GM21786 (cell line): Measurements from ENCODE around the gene ICA1.
"Not testable (repeated sequence)": the region's sequence is repeated elsewhere in the genome, so short reads cannot be mapped to it uniquely, and the experiment has no call there.

Experiments used
- ATAC-seq: cut with Tn5 transposase; IDR thresholded peaks from one replicate; pipeline ENCODE4 v1.9.1; 2021; ENCODE audit not compliant: unreplicated experiment

ICA1 gene

DNA sequence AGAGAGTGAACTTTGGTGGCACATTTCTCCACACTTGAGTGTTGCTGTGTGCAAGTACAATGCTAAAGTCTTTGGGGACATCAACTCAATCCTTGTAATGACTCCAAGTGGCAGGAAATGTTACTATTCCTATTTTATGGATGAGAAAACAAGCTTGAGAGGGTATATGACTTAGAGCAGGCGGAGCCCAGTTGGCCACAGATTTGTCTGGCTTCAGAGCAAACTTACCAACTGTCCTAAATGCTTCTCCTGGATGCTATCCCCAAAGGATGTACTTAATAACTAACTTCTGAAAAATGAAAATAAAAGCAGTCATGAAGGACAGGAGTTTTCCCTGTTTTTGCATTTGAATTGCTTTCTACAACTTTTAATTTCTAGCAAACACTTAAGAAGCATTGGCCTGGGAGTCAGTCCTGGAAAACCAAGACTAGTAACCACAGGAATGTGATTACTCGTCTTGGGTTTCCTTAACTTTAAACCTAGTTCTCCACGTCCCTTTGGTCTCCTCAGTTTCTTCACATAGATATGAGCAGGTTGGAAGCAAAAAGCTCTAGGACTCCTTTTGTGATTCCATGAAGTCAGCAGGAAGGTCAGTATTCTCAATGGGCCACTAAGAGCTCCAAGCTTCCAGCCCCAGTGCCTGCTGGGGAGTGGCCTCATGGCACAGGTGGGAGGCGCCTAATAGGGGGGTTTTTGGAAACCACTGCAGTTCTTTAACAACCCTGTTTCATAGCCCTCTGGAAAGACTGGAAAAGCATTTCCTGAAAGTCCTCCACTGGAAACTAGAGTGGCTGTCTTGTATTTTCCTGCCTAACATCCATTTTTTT, 152.6 kb downstream of the ICA1 start:
- no peak for ATAC-seq

DNA sequence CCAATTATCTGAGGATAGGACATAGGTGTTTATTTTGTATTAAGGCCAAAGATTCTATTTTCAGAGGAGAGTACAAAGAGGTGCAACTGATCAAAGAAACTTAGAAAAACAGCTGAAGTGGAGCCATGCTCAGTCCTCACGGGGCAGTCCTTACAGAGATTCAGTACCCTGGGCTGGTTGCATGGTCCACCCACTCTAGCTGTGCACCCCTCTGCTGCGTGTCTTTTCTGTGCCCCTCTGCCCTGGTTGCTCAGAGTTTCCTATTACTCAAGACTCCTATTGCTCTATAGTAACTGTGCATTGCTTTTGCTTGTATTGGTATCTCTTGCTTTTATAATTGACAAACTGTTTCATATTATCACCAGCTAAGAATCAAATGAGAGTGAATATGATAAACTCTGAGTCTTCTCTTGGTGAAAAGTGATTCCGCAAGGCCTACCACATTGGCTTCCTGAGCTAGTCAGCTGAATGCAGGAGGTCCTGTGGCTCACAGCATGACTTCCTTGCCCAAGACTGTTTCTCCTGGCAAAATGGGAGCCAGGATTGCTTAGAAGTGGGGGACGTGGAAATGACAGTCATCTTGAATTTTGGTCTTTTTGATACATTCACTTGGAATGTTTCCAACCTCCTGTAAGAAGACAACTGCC, 156.4 kb downstream of the ICA1 start:
- ATAC-seq, result no peak

DNA sequence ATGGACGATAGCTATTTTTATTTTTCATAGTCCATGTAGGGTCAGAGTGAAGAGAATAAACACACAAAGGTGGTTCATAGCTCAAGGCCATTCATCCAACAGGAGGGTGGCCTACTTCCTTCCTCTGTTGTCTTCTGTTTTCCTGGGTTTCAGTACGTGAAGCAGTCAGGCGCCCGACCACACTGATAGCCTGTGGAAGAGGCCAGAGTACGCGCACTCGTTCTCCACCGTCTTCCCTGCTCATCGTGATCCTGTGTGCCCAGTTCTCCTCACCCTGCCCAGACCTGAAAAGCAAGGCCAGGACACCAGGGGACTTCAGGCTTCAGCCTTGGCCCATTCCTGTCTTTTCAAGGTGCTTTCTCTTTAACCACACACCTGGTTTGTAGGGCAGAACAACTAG, 158.7 kb downstream of the ICA1 start:
- no peak for ATAC-seq

DNA sequence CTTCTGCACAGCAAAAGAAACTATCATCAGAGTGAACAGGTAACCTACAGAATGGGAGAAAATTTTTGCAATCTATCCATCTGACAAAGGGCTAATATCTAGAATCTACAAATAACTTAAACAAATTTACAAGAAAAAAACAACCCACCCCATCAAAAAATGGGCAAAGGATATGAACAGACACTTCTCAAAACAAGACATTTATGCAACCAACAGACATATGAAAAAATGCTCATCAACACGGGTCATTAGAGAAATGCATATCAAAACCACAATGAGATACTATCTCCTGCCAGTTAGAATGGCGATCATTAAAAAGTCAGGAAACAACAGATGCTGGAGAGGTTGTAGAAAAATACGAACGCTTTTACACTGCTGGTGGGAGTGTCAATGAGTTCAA, 160.7 kb downstream of the ICA1 start:
- ATAC-seq, result not testable (repeated sequence)

DNA sequence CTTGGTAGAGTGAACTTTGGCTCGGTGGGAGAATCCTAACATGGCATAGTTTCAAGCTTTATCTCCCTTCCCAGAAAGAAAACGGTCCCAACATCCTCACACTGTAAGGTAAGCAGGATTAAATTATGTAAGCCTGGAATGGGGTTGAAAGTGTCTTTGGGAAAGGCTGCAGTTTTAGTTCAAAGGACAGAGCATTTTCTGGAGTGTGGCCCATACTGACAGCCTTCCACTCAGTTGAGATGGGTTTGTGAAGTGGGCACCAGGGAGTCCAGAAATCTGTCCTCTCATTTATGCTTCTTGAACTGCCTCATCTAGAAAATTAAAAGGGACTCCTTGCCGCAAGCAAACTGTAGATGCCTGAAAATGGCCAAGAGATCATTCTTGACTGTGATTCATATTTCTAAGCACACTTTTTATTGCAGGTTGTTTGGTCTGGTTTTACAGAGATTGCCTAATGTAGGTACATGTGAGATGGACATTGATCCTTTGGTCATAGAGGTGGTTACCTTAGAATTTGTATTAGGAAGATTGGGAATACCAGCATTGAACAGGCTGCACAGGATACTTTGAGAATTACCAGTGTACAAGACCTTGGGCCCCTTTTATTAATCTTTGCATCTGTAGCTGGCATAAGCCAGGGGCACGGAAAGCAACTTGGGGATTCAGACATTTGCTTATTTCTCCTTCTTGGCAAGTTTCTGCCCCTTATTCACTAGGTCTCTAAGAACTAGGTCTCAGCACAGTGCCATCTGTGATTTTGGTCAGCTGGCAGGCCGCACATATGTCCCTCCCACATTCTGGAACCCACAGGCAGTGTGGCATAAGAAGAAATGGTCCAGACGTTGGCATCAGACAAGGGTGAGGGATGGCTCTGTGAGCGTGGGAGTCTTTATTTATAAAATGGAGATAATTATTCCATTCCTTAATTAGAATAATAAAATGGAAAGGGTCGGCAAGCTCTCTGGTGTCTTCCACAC, 167.5 kb downstream of the ICA1 start:
- ATAC-seq, result no peak

DNA sequence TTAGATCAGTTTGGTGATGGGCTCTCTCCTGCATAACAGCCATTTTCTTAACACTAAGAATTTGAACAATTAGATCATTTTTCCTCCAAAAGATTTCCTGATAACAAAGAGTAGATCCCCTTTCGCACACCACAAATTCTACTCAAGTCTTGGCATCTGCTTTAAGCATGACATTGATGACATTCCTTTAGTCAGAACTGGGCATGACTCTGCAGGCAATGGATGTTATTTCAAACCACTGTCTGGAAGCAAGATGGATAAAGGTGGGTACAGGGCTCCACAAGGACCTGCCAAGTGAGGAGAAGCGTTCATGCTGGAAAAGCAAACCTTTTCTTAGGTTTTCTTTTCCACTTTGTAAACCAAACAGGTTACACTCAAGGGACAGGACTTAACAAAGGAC, 169.8 kb downstream of the ICA1 start:
- ATAC-seq, result no peak

- ATAC-seq, result no peak
Observed at GRCh38 chr7:8089036-8089780, 172.8 kb downstream of the ICA1 start.

- no peak for ATAC-seq
Observed at GRCh38 chr7:8086239-8086638, 175.7 kb downstream of the ICA1 start.

DNA sequence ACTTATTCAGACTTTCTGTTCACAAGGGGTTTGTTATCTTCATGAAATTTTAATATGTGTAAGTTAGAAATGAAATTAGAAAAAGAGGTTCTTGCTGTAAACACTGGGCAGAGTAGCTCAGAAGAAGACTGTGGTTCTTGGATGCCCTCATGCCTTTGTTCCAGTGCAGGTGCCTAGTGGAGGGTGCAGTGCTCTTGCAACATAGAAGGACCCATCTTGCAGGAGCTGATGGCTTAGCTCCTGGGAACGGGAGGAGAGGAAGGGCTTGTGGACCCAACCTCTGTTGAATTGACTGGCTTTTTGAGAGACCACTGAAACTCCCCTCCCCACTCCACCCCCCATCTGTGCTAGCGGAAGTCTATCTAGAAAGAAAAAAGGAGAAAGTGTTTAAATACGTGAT, 176.5 kb downstream of the ICA1 start:
- no peak for ATAC-seq

- ATAC-seq, result no peak
Observed at GRCh38 chr7:8084836-8085235, 177.1 kb downstream of the ICA1 start.

- ATAC-seq, result no peak
Observed at GRCh38 chr7:8082762-8083161, 179.2 kb downstream of the ICA1 start.

DNA sequence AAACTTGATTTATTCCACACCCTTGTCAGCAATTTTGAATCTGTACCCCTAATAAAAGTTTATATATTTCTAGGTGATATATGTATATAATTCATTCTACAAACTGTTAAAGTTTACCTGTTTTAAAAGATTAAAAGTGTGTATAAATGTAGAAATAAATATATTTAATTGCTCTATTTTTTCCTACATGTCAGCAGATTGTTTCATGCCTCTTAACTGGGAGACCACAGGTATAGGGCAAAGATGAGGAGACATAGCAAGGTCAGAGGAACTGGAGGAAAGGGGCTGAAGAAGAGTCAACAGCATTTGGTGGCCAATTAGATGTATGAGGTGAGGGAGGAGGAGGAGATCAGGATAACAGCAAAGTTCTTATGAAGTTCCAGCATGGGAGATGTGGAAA, 183.5 kb downstream of the ICA1 start:
- ATAC-seq, result no peak

- ATAC-seq, result no peak
Observed at GRCh38 chr7:8070451-8071180, 191.4 kb downstream of the ICA1 start.

- no peak for ATAC-seq
Observed at GRCh38 chr7:8068892-8069686, 192.9 kb downstream of the ICA1 start.

GRCh38 chr7:8065356-8065813, 196.6 kb downstream of the ICA1 start:
- ATAC-seq, result no peak

- no peak for ATAC-seq
Observed at GRCh38 chr7:8064828-8065227, 197.1 kb downstream of the ICA1 start.

- no peak for ATAC-seq
Observed at GRCh38 chr7:8063706-8064297, 198.2 kb downstream of the ICA1 start.

GRCh38 chr7:8063300-8063699, 198.7 kb downstream of the ICA1 start:
- ATAC-seq, result not testable (repeated sequence)
